ENCODE data around the gene SLC25A10. TPM values are rescaled to one million over a fixed set of nuclear protein-coding genes. Genes with fewer than 3 reads are reported as not detected.

Gene SLC25A10
- 6.7 TPM for total RNA-seq (ENCODE audit: unreplicated experiment)
- long read RNA-seq, transcript SLC25A10-202 (11 exons, 1,885 nt), result major isoform, 7 of 9 reads
- long read RNA-seq, partial matches to known transcripts, result 2 of 9 reads
- long read RNA-seq, other reads (novel, unspliced or antisense), result 0 of 9 reads

GRCh38 chr17:81711814-81712467 lies at the start of gene SLC25A10:
Gene SLC25A10 (plus strand): TSS chr17:81712284. CDS start chr17:81712427, 143 bp downstream.
- Mint-ChIP-seq H3K27ac (ENCODE audit: unreplicated experiment) (peak within 1 kb of the TSS; percentile 37), H3K9me3 (ENCODE audit: unreplicated experiment) (no peaks in the 10 kb centered on the region), H3K36me3 (ENCODE audit: low read depth, unreplicated experiment) (peaks cover 4% of the 10 kb centered on the region), H3K27me3 (ENCODE audit: unreplicated experiment) (peaks cover 6% of the 10 kb centered on the region), H3K4me1 (ENCODE audit: unreplicated experiment) (peaks cover 17% of the 10 kb centered on the region), H3K4me3 (ENCODE audit: unreplicated experiment) (peak within 1 kb of the TSS; percentile 89)
- DNase-seq (ENCODE audit: low spot score), result peak; percentile 75
- no peak for TF ChIP-seq CTCF (IDR thresholded peaks at IDR 0.05; ENCODE audit: unreplicated experiment)

- no peaks in the 10 kb centered on the region for H3K9me3 Mint-ChIP-seq (ENCODE audit: unreplicated experiment)
- DNase-seq (ENCODE audit: low spot score), result no peak
- TF ChIP-seq CTCF (IDR thresholded peaks at IDR 0.05; ENCODE audit: unreplicated experiment), result no peak
- peaks cover 10% of the 10 kb centered on the region for H3K27me3 Mint-ChIP-seq (ENCODE audit: unreplicated experiment)
- H3K4me3 Mint-ChIP-seq (ENCODE audit: unreplicated experiment), result no peak overlapping the region
- peaks cover 18% of the 10 kb centered on the region for H3K36me3 Mint-ChIP-seq (ENCODE audit: low read depth, unreplicated experiment)
- H3K4me1 Mint-ChIP-seq (ENCODE audit: unreplicated experiment), result peaks cover 14% of the 10 kb centered on the region
- no peak overlapping the region for H3K27ac Mint-ChIP-seq (ENCODE audit: unreplicated experiment)
These were observed 48.0 kb upstream of the SLC25A10 start for GRCh38 chr17:81664051-81664470.

- H3K4me3 Mint-ChIP-seq (ENCODE audit: unreplicated experiment), result peak overlapping the region; percentile 94
- peaks cover 22% of the 10 kb centered on the region for H3K36me3 Mint-ChIP-seq (ENCODE audit: low read depth, unreplicated experiment)
- peaks cover 17% of the 10 kb centered on the region for H3K4me1 Mint-ChIP-seq (ENCODE audit: unreplicated experiment)
- no peak for TF ChIP-seq CTCF (IDR thresholded peaks at IDR 0.05; ENCODE audit: unreplicated experiment)
- no peaks in the 10 kb centered on the region for H3K9me3 Mint-ChIP-seq (ENCODE audit: unreplicated experiment)
- H3K27me3 Mint-ChIP-seq (ENCODE audit: unreplicated experiment), result peaks cover 10% of the 10 kb centered on the region
- H3K27ac Mint-ChIP-seq (ENCODE audit: unreplicated experiment), result peak overlapping the region; percentile 98
- no peak for DNase-seq (ENCODE audit: low spot score)
These were observed 46.6 kb upstream of the SLC25A10 start for GRCh38 chr17:81665205-81666091.

- DNase-seq (ENCODE audit: low spot score), result peak; percentile 62
- Mint-ChIP-seq H3K27ac (ENCODE audit: unreplicated experiment) (peak overlapping the region; percentile 98), H3K36me3 (ENCODE audit: low read depth, unreplicated experiment) (peaks cover 23% of the 10 kb centered on the region), H3K4me3 (ENCODE audit: unreplicated experiment) (peak overlapping the region; percentile 94), H3K9me3 (ENCODE audit: unreplicated experiment) (no peaks in the 10 kb centered on the region), H3K4me1 (ENCODE audit: unreplicated experiment) (peaks cover 17% of the 10 kb centered on the region), H3K27me3 (ENCODE audit: unreplicated experiment) (peaks cover 10% of the 10 kb centered on the region)
- no peak for TF ChIP-seq CTCF (IDR thresholded peaks at IDR 0.05; ENCODE audit: unreplicated experiment)
These were observed 46.1 kb upstream of the SLC25A10 start for GRCh38 chr17:81666092-81666341.

Data from endothelial cell (in vitro differentiated cells).